Stimulated activated CD4-positive, alpha-beta T cell treated with anti-CD3 and anti-CD28 coated beads, Interleukin-15, amount 100 ng/mL, for 1 hour (primary cell): ENCODE measurements around the gene STXBP6.
"Not testable (repeated sequence)": the region's sequence is repeated elsewhere in the genome, so short reads cannot be mapped to it uniquely, and the experiment has no call there.

Experiments used
- DNase-seq, 2 donors: peaks; one replicate each; pipeline ENCODE4 v3.0.0-alpha.2; 2020; ENCODE audit warnings: low read depth in 1 of 2, low spot score in 1 of 2

Gene STXBP6

GRCh38 chr14:24836324-24836723 lies 213.6 kb downstream of the STXBP6 start:
- DNase-seq, result not testable (repeated sequence)

DNA sequence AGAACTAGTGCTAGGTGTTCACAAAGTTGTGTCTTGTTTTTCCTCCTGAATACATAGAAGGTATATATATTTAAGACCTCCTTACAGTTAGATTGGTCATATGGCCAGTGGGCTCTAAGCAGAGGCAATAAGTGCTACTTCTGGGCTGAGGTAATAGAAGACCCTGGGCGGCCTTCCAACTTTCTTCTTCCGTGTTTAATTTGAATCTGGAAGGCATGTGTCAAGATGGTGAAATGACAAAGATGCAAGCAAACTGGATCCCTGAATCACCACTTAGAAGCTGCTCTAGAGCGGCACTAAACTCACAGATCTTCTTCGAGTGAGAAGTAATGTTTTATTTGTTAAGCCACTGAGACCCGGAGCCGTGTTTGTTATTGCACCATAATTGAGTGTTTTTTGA lies 215.0 kb downstream of the STXBP6 start:
- DNase-seq, result no peak

- DNase-seq, result no peak
These were observed 216.6 kb downstream of the STXBP6 start for GRCh38 chr14:24833385-24833784.

GRCh38 chr14:24831677-24832076 lies 218.3 kb downstream of the STXBP6 start:
- DNase-seq, result no peak

- no peak for DNase-seq
These were observed 220.1 kb downstream of the STXBP6 start for GRCh38 chr14:24829862-24830261.

DNA sequence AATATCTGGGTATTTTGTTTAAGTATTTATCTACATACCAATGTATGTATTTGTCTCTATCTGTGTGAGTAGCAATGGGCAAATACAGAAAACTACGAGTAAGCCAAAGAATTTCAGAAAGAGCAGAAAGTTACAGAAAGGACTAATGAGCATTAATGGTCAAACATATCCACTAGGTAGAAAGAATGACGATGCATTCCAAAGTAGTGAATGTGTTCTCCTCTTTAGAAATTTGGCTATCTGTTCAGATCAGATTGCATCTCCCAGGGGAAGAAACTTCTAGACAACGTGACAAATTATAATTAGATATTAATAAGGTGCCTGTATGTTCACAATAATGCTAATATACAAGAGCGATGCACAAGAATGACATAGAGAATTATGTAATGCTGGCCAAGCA lies 221.5 kb downstream of the STXBP6 start:
- DNase-seq, result no peak

- no peak for DNase-seq
These were observed 223.6 kb downstream of the STXBP6 start for GRCh38 chr14:24826390-24826789.

DNA sequence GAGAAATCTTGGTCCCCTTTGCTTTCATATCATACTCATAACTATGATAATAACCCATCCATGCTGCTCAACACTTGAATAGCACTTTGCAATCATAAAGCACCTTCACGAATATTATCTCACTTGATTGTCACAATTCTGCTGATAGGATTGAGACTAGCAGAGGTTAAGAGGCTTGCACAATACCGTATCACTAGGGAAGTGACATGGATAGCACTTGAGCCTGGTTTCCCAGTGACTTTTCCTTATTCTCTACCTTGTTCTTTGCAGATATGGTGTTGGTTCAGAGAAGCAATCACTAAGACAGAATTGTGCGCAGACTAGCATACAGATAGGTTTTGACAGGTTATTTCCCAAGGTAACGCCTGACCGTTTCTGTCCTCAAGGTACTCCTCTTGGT lies 229.3 kb downstream of the STXBP6 start:
- DNase-seq, result no peak

GRCh38 chr14:24818823-24819341 lies 231.1 kb downstream of the STXBP6 start:
- DNase-seq, result no peak

DNA sequence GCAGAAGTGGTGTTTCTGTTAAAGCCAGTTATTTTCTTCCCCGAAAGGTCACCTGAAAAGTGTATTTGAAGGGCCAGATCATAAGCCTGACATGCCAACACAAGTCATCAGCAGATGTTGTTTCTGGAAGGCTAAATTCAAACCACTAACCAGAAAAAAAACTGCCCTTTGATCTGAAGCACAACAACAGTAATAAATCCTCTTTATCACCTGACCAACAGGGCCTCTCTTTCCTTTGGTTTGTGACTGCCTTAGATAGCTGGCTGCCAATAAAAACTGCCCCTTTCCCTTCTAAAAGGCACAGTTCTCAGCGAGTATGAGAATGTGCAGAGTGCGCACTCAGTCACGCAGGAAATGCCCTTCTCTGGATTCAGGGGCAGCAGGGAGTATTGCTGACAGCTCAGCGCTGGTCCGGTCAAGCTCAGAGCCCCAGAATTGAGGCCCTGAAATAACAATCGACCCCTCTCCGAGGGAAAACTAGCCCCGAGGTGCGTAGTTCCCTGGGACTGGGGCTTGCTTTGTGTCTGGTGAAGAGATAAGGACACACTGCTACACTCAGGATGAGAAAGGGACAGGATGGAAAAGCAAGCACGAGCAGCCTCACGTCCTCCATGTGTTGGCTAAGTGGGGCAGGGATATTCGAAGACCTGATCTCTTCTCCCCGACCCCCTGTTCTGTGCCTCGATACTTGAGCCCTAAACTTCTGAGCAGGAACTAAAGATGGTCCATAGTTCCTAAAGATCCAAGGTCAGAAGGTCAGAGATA lies 231.7 kb downstream of the STXBP6 start:
- DNase-seq, result no peak

DNA sequence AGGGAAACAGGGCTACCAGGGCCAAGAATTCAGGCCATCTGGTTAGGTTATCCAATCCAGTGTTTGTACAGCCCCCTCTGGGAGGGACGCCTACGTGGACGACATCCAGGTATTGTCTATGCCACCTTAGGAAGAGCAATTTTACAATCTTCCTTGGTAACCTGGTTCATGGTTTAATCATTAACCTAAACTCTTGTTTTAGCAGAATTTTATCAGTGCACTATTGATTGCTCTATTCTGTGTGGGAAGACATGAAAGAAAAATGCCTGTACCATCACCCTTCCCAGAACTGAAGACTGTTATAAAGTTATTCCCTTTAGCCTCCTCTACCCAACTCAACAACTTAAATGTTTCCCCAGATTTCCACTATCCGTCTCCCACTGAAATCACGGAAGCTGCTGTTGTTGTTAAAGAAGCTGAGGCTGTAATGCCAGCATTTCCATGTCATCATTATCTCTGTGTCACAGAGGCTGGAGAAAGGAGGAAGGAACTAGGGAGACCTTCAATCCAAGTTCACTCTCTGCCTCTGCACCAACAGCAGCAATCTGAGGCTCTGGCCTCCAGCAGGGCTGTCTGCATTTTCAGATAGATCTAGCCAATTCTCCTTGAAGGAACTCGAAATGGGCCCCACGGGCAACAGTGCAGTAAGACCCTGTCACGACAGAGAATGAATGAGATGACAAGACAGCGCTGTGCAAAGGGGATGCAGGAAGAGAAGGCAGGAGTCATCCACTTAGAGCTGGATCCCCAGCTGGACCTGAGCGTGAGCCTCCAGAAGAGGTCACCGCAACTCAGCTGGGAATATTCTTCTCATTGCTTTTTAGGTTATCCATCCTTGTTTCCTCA lies 232.5 kb downstream of the STXBP6 start:
- DNase-seq, result no peak

GRCh38 chr14:24816929-24817211 lies 233.1 kb downstream of the STXBP6 start:
- no peak for DNase-seq

GRCh38 chr14:24816011-24816928 lies 233.7 kb downstream of the STXBP6 start:
- no peak for DNase-seq

DNA sequence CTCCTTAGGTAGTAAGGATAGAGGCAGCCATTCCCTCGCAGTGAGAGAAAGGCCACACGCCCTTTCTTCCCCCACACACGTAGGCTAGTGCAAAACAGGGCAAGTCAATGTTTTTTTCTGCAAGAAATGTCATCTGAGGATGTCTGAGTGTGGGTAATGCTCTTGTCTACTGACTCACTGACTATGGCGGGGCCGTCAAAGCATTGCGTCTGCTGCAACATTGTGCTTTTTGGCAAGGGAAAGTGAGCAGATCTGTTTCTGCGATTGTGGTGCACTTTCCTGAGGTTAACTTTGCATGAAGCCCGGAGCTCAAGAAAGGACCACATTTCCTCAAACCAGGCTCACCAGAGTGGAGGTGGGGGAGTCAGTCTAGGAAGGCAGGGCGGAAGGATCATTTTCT lies 234.4 kb downstream of the STXBP6 start:
- no peak for DNase-seq

- DNase-seq, result no peak
These were observed 235.0 kb downstream of the STXBP6 start for GRCh38 chr14:24814944-24815343.

GRCh38 chr14:24814346-24814745 lies 235.6 kb downstream of the STXBP6 start:
- DNase-seq, result no peak

DNA sequence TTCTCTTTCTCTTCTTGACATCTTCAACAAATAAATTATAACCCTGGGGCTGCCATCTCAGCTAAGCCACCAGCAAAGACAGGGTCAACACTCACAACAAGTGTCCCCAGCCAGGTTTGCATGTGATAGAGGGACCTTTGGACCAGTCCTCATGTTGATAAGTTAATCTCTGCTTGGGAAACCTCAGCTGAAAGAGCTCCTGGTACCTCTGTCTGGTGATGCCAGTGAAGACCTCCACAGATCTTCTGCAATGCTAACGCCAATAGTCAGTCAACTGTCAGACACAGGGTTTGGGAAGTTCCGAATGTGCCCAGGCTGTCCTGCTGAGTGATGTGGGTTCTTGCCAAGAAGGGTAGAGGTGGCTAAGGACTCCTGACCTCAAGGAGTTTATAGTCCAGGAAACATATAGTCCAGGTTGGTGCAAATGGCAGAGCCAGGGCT lies 236.1 kb downstream of the STXBP6 start:
- no peak for DNase-seq

DNA sequence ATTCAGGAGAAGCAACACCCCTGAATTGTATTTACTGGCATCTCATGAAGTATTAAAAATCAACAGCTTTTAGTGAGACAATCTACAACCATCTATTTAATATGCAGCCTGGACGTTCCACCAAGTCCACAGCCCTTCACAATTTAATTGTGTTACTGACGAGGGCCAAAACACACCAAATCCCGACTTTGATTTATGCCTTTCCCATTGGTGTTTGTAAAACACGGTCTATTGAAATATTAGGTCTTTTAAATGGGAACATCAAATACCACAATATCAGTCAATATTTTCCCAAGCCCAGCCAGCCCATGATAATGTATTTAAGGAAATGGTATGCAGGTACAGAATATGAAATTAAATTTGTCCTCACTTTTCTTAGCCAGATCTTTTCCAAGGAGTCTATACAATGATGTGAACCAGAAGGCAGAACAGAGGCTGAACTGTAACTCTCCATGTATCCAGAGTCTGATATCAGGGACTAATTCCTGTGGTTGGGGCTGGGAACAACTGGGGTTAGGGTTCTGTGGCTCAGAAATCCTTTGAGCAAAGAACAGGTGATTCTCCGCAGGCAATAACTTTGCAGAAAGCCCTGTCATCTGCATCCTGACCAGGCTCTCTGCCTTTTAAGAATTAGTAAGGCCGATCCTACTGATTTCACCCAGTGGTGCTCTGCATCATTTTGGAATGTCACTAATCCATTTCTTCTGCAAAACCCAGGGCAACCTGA lies 236.7 kb downstream of the STXBP6 start:
- no peak for DNase-seq

DNA sequence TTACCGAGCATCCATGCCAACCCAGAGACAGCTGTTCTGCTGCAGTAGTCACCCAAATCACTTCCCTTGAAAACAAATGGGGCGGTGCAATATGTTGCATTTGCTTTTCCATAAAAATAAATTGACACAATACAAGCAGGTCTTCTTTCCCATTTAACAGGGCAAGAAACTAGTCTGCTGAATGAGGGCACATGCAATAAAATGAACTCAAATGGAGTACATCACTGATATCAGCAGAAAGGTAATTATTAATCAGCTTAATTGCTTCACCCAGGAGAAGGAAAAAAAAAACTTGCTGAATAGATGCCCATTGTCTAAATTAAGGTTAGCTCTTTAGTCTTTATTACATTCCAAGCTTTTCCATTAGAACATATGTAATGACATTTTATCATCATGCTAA lies 240.8 kb downstream of the STXBP6 start:
- no peak for DNase-seq

DNA sequence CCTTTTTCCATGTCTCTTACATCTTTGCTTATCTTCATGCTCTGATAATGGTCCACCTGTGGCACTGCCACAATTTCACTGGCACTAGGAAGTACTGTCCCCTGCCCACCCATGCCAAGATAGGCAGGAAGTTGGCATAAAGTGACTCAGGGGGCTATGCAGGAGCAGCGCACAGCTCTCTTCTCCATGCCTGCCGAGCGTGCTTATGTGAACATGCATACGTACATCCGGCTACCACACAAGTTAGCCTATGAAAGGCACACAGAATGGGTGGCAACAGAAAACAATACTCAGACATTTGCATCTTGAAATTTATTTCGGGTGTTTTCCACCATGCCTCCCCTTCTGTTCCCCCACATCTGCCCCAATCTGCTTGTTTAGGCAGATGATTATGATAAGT lies 241.5 kb downstream of the STXBP6 start:
- DNase-seq, result no peak
